NCI-H2171 (cell line): Measurements from ENCODE around the gene TBL1Y.

Experiments used
- DNase-seq: peaks from one replicate; lab custom pipeline; 2025; lab: John Stamatoyannopoulos, UW

TBL1Y gene

GRCh38 chrY:7085606-7086005 is 175.1 kb downstream of the TBL1Y start:
- DNase-seq = peak; percentile 3

- DNase-seq = no peak
Observed at GRCh38 chrY:7092836-7093235, 182.3 kb downstream of the TBL1Y start.

GRCh38 chrY:7094365-7094764 is 183.9 kb downstream of the TBL1Y start:
- DNase-seq = no peak

DNA sequence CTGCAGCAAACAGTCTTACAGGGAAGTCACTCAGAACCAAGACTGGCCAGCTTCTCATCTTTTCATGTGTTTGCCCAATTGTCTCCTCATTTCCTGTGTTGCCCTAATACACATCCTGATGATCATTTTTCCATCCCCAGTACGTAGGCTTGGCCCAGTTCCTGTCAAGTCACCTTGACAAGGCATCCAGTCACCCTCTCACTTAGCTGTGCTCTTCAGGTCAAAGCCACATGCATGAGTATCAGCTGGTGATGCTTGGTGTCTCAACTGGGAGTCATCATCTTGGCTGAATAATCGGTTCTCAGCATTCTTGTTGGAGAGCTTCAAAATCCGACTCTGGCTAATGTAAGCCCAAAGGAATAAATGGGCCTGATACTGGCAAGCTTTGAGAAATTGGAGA is 186.5 kb downstream of the TBL1Y start:
- DNase-seq = no peak

- no peak for DNase-seq
Observed at GRCh38 chrY:7099742-7100141, 189.2 kb downstream of the TBL1Y start.

- no peak for DNase-seq
Observed at GRCh38 chrY:7102680-7103079, 192.2 kb downstream of the TBL1Y start.

DNA sequence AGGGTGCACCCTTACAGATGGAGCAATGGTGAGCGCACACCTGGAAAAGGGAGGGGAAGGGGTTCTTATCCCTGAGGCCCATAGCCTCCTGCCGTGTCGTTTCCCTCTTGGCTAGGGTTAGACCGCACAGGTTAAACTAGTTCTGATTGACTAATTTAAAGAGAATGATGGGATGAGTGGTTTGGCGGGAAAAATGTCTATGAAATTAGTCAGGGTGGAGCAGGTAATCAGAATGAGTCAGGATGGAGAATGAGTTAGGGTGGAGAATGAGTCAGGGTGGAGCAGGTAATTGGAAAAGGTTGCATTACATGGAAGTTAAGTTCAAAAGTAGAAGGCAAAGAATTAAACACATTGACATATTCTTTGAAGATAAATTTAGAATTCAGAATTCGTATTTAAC is 196.7 kb downstream of the TBL1Y start:
- DNase-seq = no peak

DNA sequence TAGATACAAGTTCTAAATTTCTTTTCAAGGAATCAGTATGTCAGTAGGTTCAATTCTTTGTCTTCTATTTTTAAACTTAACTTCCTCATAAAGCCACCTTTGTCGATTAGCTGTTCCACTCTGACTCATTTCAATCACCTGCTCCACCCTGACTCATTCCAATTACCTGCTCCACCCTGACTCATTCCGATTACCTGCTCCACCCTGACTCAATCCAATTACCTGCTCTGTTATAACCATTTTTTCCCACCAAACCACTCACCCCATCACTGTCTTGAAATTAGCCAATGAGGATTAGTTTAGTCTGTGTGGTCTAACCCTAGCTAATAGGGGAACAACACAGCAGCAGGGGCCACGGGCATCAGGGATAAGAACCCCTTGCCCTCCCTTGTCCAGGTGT is 199.6 kb downstream of the TBL1Y start:
- DNase-seq = no peak

- DNase-seq = no peak
Observed at GRCh38 chrY:7115871-7116270, 205.4 kb downstream of the TBL1Y start.

DNA sequence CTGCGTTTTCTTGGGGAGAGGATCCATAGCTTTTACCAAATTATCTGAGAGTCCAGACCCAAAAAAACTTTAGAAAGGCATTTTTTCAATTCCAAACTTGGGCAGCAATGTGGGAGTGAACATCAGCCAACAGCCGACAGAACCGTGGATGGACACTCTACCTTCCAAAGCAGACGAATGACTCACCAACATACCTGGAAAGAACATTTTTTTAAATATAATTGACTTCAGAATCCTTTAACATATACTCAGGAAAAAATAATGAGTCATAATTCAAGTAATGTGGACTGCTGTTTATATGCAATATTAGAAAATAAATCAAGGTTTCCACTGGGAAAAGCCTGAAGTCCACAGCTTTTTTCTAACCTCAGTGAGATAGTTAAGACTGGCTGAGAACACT is 211.7 kb downstream of the TBL1Y start:
- DNase-seq = no peak

GRCh38 chrY:7125136-7126056 is 214.9 kb downstream of the TBL1Y start:
- DNase-seq = peak; percentile 11

DNA sequence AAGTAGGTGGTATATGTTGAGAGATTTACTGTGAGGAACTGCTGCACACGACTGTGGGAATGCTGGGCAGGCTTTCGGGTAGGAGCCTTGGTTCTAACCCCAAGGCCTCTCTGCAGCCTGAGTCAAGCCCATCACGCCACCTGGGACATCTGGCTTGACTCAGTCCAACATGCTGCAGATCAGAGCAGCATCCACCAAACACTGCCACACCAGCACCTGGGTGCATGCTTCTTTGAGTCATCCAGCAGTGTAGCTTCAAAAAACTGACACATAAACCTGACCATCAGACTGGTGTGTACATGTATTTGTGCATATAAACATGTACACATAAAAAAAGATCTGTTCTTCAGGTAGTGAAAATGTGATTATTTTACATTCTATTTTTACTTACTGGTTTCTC is 217.7 kb downstream of the TBL1Y start:
- DNase-seq = no peak
